ENCODE results near the gene ZNF503.

ZNF503 gene

DNA sequence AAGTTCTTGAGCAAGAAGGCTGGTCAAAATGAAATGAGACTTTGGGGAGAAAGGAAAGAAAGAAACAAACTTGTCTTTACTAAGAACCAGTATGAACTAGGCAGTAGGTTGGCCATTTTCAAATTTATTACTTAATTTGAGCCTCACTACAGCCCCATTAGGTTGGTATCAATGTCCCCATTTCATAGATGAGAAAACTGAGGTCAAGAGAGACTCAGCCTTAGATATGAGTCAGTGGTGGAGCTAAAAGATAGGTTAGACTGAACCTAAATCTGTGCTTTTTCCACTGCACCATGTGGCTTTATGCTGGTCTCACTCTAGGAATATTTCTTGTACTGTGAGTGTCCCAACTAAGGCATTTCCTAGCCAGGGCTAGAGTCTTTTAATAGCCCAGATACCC is 8.8 kb downstream of the ZNF503 start:
- Histone ChIP-seq H3K79me2 (ENCODE audit: insufficient read depth, low read length) (peaks cover under 1% of the 10 kb centered on the region; the same call in 1 of the 2 replicates), H3K36me3 (ENCODE audit: insufficient read depth, low read length) (no peaks in the 10 kb centered on the region), H3K4me1 (ENCODE audit: insufficient read depth, low read length, poor library complexity, severe bottlenecking) (no peaks in the 10 kb centered on the region), H3K4me3 (ENCODE audit: low read length, poor library complexity, severe bottlenecking) (no peak overlapping the region), H4K20me1 (ENCODE audit: insufficient read depth, low read length, poor library complexity, severe bottlenecking) (no peaks in the 10 kb centered on the region), H3K9ac (ENCODE audit: low read depth, low read length, poor library complexity, severe bottlenecking) (no peak overlapping the region), H3K9me3 (ENCODE audit: insufficient read depth, low read depth, low read length) (no peaks in the 10 kb centered on the region), H3K27me3 (ENCODE audit: insufficient read depth, low read length, poor library complexity, severe bottlenecking) (no peaks in the 10 kb centered on the region), H3F3A (ENCODE audit: low read depth) (no peaks in the 10 kb centered on the region), H2AFZ (ENCODE audit: low read length) (no peak overlapping the region), H3K9me2 (replicated peaks; ENCODE audit: low read depth, low read length) (no peaks in the 10 kb centered on the region), H3K4me2 (ENCODE audit: low read depth, low read length, poor library complexity, severe bottlenecking) (no peak overlapping the region)
- no peak for TF ChIP-seq EZH2phosphoT487 (IDR thresholded peaks at IDR 0.05; ENCODE audit: borderline replicate concordance)
- TF ChIP-seq, protein P1, sequence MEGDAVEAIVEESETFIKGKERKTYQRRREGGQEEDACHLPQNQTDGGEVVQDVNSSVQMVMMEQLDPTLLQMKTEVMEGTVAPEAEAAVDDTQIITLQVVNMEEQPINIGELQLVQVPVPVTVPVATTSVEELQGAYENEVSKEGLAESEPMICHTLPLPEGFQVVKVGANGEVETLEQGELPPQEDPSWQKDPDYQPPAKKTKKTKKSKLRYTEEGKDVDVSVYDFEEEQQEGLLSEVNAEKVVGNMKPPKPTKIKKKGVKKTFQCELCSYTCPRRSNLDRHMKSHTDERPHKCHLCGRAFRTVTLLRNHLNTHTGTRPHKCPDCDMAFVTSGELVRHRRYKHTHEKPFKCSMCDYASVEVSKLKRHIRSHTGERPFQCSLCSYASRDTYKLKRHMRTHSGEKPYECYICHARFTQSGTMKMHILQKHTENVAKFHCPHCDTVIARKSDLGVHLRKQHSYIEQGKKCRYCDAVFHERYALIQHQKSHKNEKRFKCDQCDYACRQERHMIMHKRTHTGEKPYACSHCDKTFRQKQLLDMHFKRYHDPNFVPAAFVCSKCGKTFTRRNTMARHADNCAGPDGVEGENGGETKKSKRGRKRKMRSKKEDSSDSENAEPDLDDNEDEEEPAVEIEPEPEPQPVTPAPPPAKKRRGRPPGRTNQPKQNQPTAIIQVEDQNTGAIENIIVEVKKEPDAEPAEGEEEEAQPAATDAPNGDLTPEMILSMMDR (conservative IDR thresholded peaks at IDR 0.05; ENCODE audit: low read length): no peak

DNA sequence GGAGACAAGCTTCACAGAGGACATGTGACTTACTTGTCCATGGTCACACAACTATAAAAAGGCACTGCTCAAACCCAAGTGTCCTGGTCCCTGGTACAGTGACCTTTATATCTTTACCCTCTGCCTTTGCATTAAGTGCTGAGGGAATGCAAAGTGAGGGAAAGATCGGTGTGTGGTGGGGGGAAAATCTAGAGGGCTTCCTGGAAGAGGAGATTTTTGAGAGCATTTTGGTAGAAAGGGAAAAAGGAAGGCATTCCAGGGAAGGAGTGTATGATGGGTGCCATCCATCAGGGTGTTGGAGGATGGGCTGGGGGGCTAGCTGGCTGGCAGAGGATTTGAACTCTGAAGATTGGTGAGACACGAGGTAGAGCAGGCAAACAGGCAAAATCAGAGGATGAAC is 9.3 kb downstream of the ZNF503 start:
- H3K9me3 ChIP-seq (ENCODE audit: insufficient read depth, low read depth, low read length): no peaks in the 10 kb centered on the region
- H3K27me3 ChIP-seq (ENCODE audit: insufficient read depth, low read length, poor library complexity, severe bottlenecking): no peaks in the 10 kb centered on the region
- H3K9me2 ChIP-seq (replicated peaks; ENCODE audit: low read depth, low read length): no peaks in the 10 kb centered on the region
- H3K9ac ChIP-seq (ENCODE audit: low read depth, low read length, poor library complexity, severe bottlenecking): no peak overlapping the region
- TF ChIP-seq, protein P1 (conservative IDR thresholded peaks at IDR 0.05; ENCODE audit: low read length): no peak
- no peak for TF ChIP-seq EZH2phosphoT487 (IDR thresholded peaks at IDR 0.05; ENCODE audit: borderline replicate concordance)
- H3K4me2 ChIP-seq (ENCODE audit: low read depth, low read length, poor library complexity, severe bottlenecking): no peak overlapping the region
- no peak overlapping the region for H3K4me3 ChIP-seq (ENCODE audit: low read length, poor library complexity, severe bottlenecking)
- no peak overlapping the region for H2AFZ ChIP-seq (ENCODE audit: low read length)
- no peaks in the 10 kb centered on the region for H4K20me1 ChIP-seq (ENCODE audit: insufficient read depth, low read length, poor library complexity, severe bottlenecking)
- no peaks in the 10 kb centered on the region for H3K79me2 ChIP-seq (ENCODE audit: insufficient read depth, low read length)
- H3K36me3 ChIP-seq (ENCODE audit: insufficient read depth, low read length): no peaks in the 10 kb centered on the region
- H3K4me1 ChIP-seq (ENCODE audit: insufficient read depth, low read length, poor library complexity, severe bottlenecking): no peaks in the 10 kb centered on the region
- no peaks in the 10 kb centered on the region for H3F3A ChIP-seq (ENCODE audit: low read depth)

DNA sequence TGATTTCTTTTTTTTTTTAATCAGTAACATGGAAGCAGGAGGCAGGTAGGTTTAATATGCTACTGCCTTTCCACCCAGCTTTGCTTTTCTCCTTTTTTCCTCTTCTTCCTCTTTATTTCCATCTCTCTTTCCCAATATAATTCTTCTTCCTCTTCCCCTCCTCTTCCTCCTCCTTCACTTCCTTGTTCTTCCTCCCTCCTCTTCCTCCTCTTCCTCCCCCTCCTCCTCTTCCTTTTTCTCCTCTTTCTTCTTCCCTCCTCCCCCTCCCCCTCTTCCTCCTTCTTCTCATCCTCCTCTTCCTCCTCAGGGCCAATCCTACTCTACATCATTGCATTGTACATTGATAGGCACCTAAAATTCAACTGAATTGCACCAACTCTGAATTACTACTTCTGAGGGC is 11.4 kb downstream of the ZNF503 start:
- Histone ChIP-seq H4K20me1 (ENCODE audit: insufficient read depth, low read length, poor library complexity, severe bottlenecking) (no peaks in the 10 kb centered on the region), H3K9me3 (ENCODE audit: insufficient read depth, low read depth, low read length) (no peaks in the 10 kb centered on the region), H3K9me2 (replicated peaks; ENCODE audit: low read depth, low read length) (no peaks in the 10 kb centered on the region), H3K36me3 (ENCODE audit: insufficient read depth, low read length) (no peaks in the 10 kb centered on the region), H3K4me3 (ENCODE audit: low read length, poor library complexity, severe bottlenecking) (no peak overlapping the region), H3K27me3 (ENCODE audit: insufficient read depth, low read length, poor library complexity, severe bottlenecking) (no peaks in the 10 kb centered on the region), H3F3A (ENCODE audit: low read depth) (no peaks in the 10 kb centered on the region), H3K9ac (ENCODE audit: low read depth, low read length, poor library complexity, severe bottlenecking) (no peak overlapping the region), H3K4me1 (ENCODE audit: insufficient read depth, low read length, poor library complexity, severe bottlenecking) (no peaks in the 10 kb centered on the region), H3K4me2 (ENCODE audit: low read depth, low read length, poor library complexity, severe bottlenecking) (no peak overlapping the region), H2AFZ (ENCODE audit: low read length) (no peak overlapping the region), H3K79me2 (ENCODE audit: insufficient read depth, low read length) (no peaks in the 10 kb centered on the region)
- TF ChIP-seq, protein P1 (conservative IDR thresholded peaks at IDR 0.05; ENCODE audit: low read length): no peak
- TF ChIP-seq EZH2phosphoT487 (IDR thresholded peaks at IDR 0.05; ENCODE audit: borderline replicate concordance): no peak
